NB4 (cell line): Measurements from ENCODE around the gene PPM1F.

ENCODE experiments used
- TF ChIP-seq, protein P1 (sequence below): IDR thresholded peaks from one replicate; pipeline ENCODE4 v1.5.1; 2012; ENCODE audit warnings: low read depth, low read length
- TF ChIP-seq, protein P2 (sequence below): IDR thresholded peaks from 2 replicates; pipeline ENCODE4 v1.6.1; 2011; ENCODE audit warnings: low read depth, low read length

DNA sequence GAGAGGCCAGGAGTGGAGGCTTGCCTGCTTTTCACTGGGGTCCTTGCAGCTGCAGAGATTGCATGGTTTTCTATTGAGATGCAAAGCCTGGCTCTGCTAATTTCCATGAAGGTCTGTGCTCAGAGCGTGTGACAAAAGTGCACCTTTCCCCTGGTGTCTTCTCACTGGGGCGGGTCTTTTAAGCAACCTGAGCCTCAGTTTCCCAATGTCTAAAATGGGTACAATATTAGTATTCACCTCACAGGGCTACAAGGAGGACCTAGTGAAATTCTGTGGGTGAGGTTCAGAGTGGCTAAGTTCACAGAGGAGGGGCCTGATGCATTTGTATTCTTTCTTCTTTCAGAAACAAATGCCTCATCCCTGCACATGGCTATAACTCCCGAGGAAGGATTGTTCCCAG is 20.3 kb downstream of the PPM1F start:
- TF ChIP-seq, protein P1, sequence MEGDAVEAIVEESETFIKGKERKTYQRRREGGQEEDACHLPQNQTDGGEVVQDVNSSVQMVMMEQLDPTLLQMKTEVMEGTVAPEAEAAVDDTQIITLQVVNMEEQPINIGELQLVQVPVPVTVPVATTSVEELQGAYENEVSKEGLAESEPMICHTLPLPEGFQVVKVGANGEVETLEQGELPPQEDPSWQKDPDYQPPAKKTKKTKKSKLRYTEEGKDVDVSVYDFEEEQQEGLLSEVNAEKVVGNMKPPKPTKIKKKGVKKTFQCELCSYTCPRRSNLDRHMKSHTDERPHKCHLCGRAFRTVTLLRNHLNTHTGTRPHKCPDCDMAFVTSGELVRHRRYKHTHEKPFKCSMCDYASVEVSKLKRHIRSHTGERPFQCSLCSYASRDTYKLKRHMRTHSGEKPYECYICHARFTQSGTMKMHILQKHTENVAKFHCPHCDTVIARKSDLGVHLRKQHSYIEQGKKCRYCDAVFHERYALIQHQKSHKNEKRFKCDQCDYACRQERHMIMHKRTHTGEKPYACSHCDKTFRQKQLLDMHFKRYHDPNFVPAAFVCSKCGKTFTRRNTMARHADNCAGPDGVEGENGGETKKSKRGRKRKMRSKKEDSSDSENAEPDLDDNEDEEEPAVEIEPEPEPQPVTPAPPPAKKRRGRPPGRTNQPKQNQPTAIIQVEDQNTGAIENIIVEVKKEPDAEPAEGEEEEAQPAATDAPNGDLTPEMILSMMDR = no peak
- TF ChIP-seq, protein P2, sequence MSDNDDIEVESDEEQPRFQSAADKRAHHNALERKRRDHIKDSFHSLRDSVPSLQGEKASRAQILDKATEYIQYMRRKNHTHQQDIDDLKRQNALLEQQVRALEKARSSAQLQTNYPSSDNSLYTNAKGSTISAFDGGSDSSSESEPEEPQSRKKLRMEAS = no peak
